ENCODE results near the gene POLA2.
"Not testable (repeated sequence)": the region's sequence is repeated elsewhere in the genome, so short reads cannot be mapped to it uniquely, and the experiment has no call there.

Gene POLA2

DNA sequence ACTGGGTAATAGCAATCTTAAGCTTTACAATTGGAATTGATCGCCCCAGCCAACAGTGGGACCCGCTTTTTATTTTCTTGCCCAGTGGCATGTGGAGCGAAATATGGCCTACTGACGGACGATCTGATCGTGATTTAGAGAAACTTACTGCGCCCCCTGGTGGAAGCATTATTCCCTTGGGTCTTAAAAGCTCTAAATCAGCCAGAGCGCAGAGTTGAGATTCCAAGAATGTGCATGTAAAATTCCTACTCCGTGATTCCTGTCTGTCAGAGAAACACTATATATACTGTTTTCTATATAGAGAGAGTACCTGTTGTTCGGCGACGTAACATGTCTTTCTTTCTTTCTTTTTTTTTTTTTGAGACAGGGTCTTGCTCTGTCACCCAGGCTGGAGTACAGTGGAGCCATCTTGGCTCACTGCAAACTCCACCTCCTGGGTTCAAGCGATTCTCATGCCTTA is 68.2 kb downstream of the POLA2 start:
- H3K4me3 ChIP-seq (ENCODE audit: low read depth, low read length): no peak overlapping the region
- TF ChIP-seq, protein P1, sequence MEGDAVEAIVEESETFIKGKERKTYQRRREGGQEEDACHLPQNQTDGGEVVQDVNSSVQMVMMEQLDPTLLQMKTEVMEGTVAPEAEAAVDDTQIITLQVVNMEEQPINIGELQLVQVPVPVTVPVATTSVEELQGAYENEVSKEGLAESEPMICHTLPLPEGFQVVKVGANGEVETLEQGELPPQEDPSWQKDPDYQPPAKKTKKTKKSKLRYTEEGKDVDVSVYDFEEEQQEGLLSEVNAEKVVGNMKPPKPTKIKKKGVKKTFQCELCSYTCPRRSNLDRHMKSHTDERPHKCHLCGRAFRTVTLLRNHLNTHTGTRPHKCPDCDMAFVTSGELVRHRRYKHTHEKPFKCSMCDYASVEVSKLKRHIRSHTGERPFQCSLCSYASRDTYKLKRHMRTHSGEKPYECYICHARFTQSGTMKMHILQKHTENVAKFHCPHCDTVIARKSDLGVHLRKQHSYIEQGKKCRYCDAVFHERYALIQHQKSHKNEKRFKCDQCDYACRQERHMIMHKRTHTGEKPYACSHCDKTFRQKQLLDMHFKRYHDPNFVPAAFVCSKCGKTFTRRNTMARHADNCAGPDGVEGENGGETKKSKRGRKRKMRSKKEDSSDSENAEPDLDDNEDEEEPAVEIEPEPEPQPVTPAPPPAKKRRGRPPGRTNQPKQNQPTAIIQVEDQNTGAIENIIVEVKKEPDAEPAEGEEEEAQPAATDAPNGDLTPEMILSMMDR (conservative IDR thresholded peaks at IDR 0.05; ENCODE audit: low read depth, low read length): peak; percentile 81
- DNase-seq (ENCODE audit: low read depth): peak; percentile 97

GRCh38 chr11:65330544-65330943 is 68.8 kb downstream of the POLA2 start:
- TF ChIP-seq, protein P1 (conservative IDR thresholded peaks at IDR 0.05; ENCODE audit: low read depth, low read length): no peak
- no peak overlapping the region for H3K4me3 ChIP-seq (ENCODE audit: low read depth, low read length)
- DNase-seq (ENCODE audit: low read depth): no peak

DNA sequence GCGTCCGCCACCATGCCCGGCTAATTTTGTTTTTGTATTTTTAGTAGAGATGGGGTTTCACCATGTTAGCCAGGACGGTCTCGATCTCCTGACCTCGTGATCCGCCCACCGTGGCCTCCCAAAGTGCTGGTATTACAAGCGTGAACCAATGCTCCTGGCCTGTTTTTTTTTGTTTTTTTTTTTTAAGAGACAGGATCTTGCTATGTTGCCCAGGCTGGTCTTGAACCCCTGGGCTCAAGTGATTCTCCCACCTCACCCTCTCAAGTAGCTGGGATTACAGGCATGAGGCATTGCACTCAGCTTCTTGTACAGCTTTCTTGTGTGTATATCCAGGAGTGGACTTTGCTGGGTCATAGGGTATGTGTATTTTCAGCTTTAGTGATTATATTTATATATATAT is 70.8 kb downstream of the POLA2 start:
- DNase-seq (ENCODE audit: low read depth); H3K4me3 ChIP-seq (ENCODE audit: low read depth, low read length): not testable (repeated sequence)

DNA sequence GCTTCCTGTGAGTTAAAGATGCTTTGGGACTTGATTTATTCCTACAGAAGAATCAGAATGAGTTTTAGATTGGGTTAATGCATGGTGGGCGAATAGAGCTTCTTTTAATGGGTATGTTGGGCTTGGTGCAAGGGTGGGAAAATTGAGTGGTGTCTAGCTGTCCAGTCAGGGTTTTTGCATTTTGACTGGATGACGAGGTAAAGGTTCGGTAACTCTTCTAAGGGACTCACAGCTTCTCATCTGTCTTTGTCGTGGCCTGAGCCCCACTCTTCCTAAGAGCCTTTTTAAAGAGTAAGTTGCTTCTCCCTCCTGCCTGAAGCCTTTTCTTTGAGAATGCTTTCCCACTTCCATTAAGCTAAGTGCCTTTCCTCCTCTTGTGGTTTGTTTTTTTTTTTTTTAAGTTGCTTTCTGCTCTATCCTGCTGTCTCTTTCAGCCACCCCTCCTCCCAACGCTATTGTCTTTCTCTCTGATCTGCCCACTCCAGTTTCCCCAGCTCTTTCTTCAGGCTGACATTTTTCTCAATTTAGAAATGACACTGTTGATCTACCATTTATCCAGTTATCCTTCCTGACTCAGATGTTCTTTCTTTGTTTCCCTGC is 73.0 kb downstream of the POLA2 start:
- TF ChIP-seq, protein P1 (conservative IDR thresholded peaks at IDR 0.05; ENCODE audit: low read depth, low read length): no peak
- H3K4me3 ChIP-seq (ENCODE audit: low read depth, low read length): peak overlapping the region; percentile 95
- DNase-seq (ENCODE audit: low read depth): no peak

GRCh38 chr11:65338676-65339075 is 76.9 kb downstream of the POLA2 start:
- H3K4me3 ChIP-seq (ENCODE audit: low read depth, low read length): no peak overlapping the region
- TF ChIP-seq, protein P1 (conservative IDR thresholded peaks at IDR 0.05; ENCODE audit: low read depth, low read length): no peak
- no peak for DNase-seq (ENCODE audit: low read depth)

DNA sequence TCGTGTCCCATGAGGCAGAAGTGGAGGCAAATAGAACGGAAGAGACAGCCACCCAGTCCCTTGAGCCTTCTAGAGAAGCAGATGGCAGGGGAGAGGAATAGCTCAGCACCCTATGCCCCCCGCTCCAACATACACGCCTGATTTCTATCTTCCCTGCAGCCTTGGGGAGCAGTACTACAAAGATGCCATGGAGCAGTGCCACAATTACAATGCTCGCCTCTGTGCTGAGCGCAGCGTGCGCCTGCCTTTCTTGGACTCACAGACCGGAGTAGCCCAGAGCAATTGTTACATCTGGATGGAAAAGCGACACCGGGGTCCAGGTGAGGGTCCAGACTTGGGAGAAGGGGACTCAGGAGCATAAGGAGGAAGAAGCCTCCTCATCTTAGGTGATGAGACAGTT is 78.5 kb downstream of the POLA2 start:
- H3K4me3 ChIP-seq (ENCODE audit: low read depth, low read length): no peak overlapping the region
- TF ChIP-seq, protein P1 (conservative IDR thresholded peaks at IDR 0.05; ENCODE audit: low read depth, low read length): no peak

DNA sequence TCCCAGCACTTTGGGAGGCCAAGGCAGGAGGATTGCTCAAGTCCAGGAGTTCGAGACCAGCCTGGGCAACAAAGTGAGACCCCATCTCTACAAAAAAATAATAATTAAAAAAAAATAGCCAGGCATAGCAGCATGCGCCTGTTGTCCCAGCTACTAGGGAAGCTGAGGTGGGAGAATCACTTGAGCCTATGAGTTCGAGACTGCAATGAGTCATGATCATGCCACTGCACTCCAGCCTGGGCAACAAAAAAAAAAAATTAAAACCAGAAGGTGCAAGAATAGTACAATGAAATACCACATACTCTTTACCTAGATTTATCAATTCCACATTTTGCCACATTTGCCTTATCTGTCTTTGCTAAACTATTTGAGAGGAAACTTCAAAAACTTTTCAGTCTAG is 80.1 kb downstream of the POLA2 start:
- TF ChIP-seq, protein P1 (conservative IDR thresholded peaks at IDR 0.05; ENCODE audit: low read depth, low read length): no peak
- no peak for DNase-seq (ENCODE audit: low read depth)
- no peak overlapping the region for H3K4me3 ChIP-seq (ENCODE audit: low read depth, low read length)

More for the DNA sequence above, 78.5 kb downstream of the POLA2 start:
- DNase-seq (ENCODE audit: low read depth): no peak
